Measurements from ENCODE around the gene SON.
"Not testable (repeated sequence)": the region's sequence is repeated elsewhere in the genome, so short reads cannot be mapped to it uniquely, and the experiment has no call there.

The SON gene

GRCh38 chr21:33549848-33550771, 7.3 kb downstream of the SON start:
- DNase-seq: no peak

GRCh38 chr21:33550772-33551660, 8.2 kb downstream of the SON start:
- no peak for DNase-seq

GRCh38 chr21:33551664-33552063, 8.8 kb downstream of the SON start:
- DNase-seq: no peak

- DNase-seq: no peak
Observed at GRCh38 chr21:33552093-33552998, 9.5 kb downstream of the SON start.

GRCh38 chr21:33552999-33553598, 10.3 kb downstream of the SON start:
- no peak for DNase-seq

- no peak for DNase-seq
Observed at GRCh38 chr21:33554236-33554981, 11.6 kb downstream of the SON start.

- DNase-seq: no peak
Observed at GRCh38 chr21:33554982-33555344, 12.1 kb downstream of the SON start.

GRCh38 chr21:33557447-33557846, 14.6 kb downstream of the SON start:
- DNase-seq: no peak

- DNase-seq: no peak
Observed at GRCh38 chr21:33558777-33559421, 16.1 kb downstream of the SON start.

GRCh38 chr21:33559813-33560212, 17.0 kb downstream of the SON start:
- DNase-seq: no peak

GRCh38 chr21:33560965-33561364, 18.1 kb downstream of the SON start:
- no peak for DNase-seq

GRCh38 chr21:33561373-33561772, 18.5 kb downstream of the SON start:
- no peak for DNase-seq

GRCh38 chr21:33562389-33562788, 19.6 kb downstream of the SON start:
- no peak for DNase-seq

- DNase-seq: no peak
Observed at GRCh38 chr21:33566514-33566913, 23.7 kb downstream of the SON start.

GRCh38 chr21:33567914-33568313, 25.1 kb downstream of the SON start:
- DNase-seq: no peak

GRCh38 chr21:33568448-33568847, 25.6 kb downstream of the SON start:
- DNase-seq: no peak

- DNase-seq: no peak
Observed at GRCh38 chr21:33569991-33570390, 27.2 kb downstream of the SON start.

- no peak for DNase-seq
Observed at GRCh38 chr21:33572350-33572749, 29.5 kb downstream of the SON start.

GRCh38 chr21:33576741-33577141, 33.9 kb downstream of the SON start:
- not testable (repeated sequence) for DNase-seq

- no peak for DNase-seq
Observed at GRCh38 chr21:33578214-33578613, 35.4 kb downstream of the SON start.

GRCh38 chr21:33578959-33579542, 36.2 kb downstream of the SON start:
- DNase-seq: no peak

All from CD4-positive, alpha-beta T cell treated with Interleukin-10 for 1 hour (primary cell).